Measurements from ENCODE around the gene GAL3ST1.

Gene GAL3ST1

GRCh38 chr22:30513462-30513861 lies 61.0 kb downstream of the GAL3ST1 start:
- Histone ChIP-seq H3K9me3 (ENCODE audit: control insufficient read depth, insufficient read depth, low read length) (no peaks in the 10 kb centered on the region; the same call in 1 of the 2 replicates), H3K27ac (ENCODE audit: low read depth, low read length) (no peak overlapping the region), H3K79me2 (ENCODE audit: control insufficient read depth, low read length) (no peaks in the 10 kb centered on the region), H4K20me1 (ENCODE audit: control insufficient read depth, insufficient read depth, low read depth, low read length) (no peaks in the 10 kb centered on the region), H3K9me2 (replicated peaks; ENCODE audit: control insufficient read depth, low read length) (no peaks in the 10 kb centered on the region), H3K4me2 (ENCODE audit: low read length) (no peak overlapping the region), H3K36me3 (ENCODE audit: control insufficient read depth, low read length) (no peaks in the 10 kb centered on the region), H3K27me3 (ENCODE audit: control insufficient read depth, low read length) (no peaks in the 10 kb centered on the region), H3K4me1 (ENCODE audit: control insufficient read depth, low read length) (no peaks in the 10 kb centered on the region), H3F3A (ENCODE audit: control insufficient read depth, insufficient read depth) (no peaks in the 10 kb centered on the region), H3K4me3 (ENCODE audit: low read length) (no peak overlapping the region)
- TF ChIP-seq, protein P1, sequence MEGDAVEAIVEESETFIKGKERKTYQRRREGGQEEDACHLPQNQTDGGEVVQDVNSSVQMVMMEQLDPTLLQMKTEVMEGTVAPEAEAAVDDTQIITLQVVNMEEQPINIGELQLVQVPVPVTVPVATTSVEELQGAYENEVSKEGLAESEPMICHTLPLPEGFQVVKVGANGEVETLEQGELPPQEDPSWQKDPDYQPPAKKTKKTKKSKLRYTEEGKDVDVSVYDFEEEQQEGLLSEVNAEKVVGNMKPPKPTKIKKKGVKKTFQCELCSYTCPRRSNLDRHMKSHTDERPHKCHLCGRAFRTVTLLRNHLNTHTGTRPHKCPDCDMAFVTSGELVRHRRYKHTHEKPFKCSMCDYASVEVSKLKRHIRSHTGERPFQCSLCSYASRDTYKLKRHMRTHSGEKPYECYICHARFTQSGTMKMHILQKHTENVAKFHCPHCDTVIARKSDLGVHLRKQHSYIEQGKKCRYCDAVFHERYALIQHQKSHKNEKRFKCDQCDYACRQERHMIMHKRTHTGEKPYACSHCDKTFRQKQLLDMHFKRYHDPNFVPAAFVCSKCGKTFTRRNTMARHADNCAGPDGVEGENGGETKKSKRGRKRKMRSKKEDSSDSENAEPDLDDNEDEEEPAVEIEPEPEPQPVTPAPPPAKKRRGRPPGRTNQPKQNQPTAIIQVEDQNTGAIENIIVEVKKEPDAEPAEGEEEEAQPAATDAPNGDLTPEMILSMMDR (IDR thresholded peaks at IDR 0.05; ENCODE audit: low read depth, low read length, poor library complexity, severe bottlenecking), result no peak

DNA sequence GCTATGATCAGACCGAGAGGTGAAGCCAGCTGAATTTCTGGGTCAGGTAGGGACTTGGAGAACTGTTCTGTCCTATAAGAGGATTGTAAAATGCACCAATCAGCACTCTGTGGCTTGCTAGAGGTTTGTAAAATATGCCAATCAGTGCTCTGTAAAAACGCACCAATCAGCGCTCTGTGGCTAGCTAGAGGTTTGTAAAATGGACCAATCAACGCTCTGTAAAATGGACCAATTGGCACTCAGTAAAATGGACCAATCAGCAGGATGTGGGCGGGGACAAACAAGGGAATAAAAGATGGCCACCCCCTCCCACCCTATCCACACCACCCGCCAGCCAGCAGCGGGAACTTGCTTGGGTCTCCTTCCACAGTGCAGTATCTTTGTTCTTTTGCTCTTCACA lies 62.6 kb downstream of the GAL3ST1 start:
- no peak for TF ChIP-seq EZH2phosphoT487 (IDR thresholded peaks at IDR 0.05; ENCODE audit: borderline replicate concordance, low read length)
- TF ChIP-seq, protein P1 (IDR thresholded peaks at IDR 0.05; ENCODE audit: low read depth, low read length, poor library complexity, severe bottlenecking), result no peak
- H3K27me3 ChIP-seq (ENCODE audit: control insufficient read depth, low read length), result no peaks in the 10 kb centered on the region
- no peaks in the 10 kb centered on the region for H4K20me1 ChIP-seq (ENCODE audit: control insufficient read depth, insufficient read depth, low read depth, low read length)
- H3F3A ChIP-seq (ENCODE audit: control insufficient read depth, insufficient read depth), result no peaks in the 10 kb centered on the region
- H3K4me3 ChIP-seq (ENCODE audit: low read length), result no peak overlapping the region
- no peaks in the 10 kb centered on the region for H3K79me2 ChIP-seq (ENCODE audit: control insufficient read depth, low read length)
- H3K9me2 ChIP-seq (replicated peaks; ENCODE audit: control insufficient read depth, low read length), result no peaks in the 10 kb centered on the region
- H3K36me3 ChIP-seq (ENCODE audit: control insufficient read depth, low read length), result no peaks in the 10 kb centered on the region
- no peaks in the 10 kb centered on the region for H3K4me1 ChIP-seq (ENCODE audit: control insufficient read depth, low read length)
- H3K4me2 ChIP-seq (ENCODE audit: low read length), result no peak overlapping the region
- H3K27ac ChIP-seq (ENCODE audit: low read depth, low read length), result no peak overlapping the region
- H3K9me3 ChIP-seq (ENCODE audit: control insufficient read depth, insufficient read depth, low read length), result no peaks in the 10 kb centered on the region; the same call in 1 of the 2 replicates

DNA sequence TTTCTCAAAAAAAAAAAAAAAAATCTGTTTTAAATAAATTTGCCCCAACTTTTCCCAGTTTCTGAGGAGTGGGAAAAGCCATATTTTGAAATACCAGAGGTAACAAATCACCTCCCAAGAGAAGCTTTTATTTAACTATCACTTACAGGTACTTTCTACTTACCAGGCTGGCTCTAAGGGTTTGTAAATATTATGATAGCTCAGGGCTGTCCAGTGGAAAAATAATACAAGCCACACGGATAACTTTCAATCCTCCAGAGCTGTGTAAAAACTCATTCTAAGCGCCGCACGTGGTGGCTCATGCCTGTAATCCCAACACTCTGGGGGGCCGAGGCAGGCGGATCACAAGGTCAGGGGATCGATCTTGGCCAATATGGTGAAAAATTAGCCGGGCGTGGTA lies 63.4 kb downstream of the GAL3ST1 start:
- Histone ChIP-seq H3K27me3 (ENCODE audit: control insufficient read depth, low read length) (no peaks in the 10 kb centered on the region), H3F3A (ENCODE audit: control insufficient read depth, insufficient read depth) (no peaks in the 10 kb centered on the region), H3K9me2 (replicated peaks; ENCODE audit: control insufficient read depth, low read length) (no peaks in the 10 kb centered on the region), H3K9me3 (ENCODE audit: control insufficient read depth, insufficient read depth, low read length) (no peaks in the 10 kb centered on the region; the same call in 1 of the 2 replicates), H3K36me3 (ENCODE audit: control insufficient read depth, low read length) (no peaks in the 10 kb centered on the region), H3K4me2 (ENCODE audit: low read length) (no peak overlapping the region), H3K79me2 (ENCODE audit: control insufficient read depth, low read length) (no peaks in the 10 kb centered on the region), H3K4me3 (ENCODE audit: low read length) (no peak overlapping the region), H3K27ac (ENCODE audit: low read depth, low read length) (no peak overlapping the region), H4K20me1 (ENCODE audit: control insufficient read depth, insufficient read depth, low read depth, low read length) (no peaks in the 10 kb centered on the region), H3K4me1 (ENCODE audit: control insufficient read depth, low read length) (no peaks in the 10 kb centered on the region)
- TF ChIP-seq, protein P1 (IDR thresholded peaks at IDR 0.05; ENCODE audit: low read depth, low read length, poor library complexity, severe bottlenecking), result no peak
- TF ChIP-seq EZH2phosphoT487 (IDR thresholded peaks at IDR 0.05; ENCODE audit: borderline replicate concordance, low read length), result no peak

GRCh38 chr22:30508216-30508615 lies 66.2 kb downstream of the GAL3ST1 start:
- Histone ChIP-seq H3K9me3 (ENCODE audit: control insufficient read depth, insufficient read depth, low read length) (no peaks in the 10 kb centered on the region; the same call in 1 of the 2 replicates), H4K20me1 (ENCODE audit: control insufficient read depth, insufficient read depth, low read depth, low read length) (no peaks in the 10 kb centered on the region), H3K36me3 (ENCODE audit: control insufficient read depth, low read length) (no peaks in the 10 kb centered on the region), H3F3A (ENCODE audit: control insufficient read depth, insufficient read depth) (no peaks in the 10 kb centered on the region), H3K27ac (ENCODE audit: low read depth, low read length) (no peak overlapping the region), H3K4me3 (ENCODE audit: low read length) (no peak overlapping the region), H3K4me1 (ENCODE audit: control insufficient read depth, low read length) (no peaks in the 10 kb centered on the region), H3K9me2 (replicated peaks; ENCODE audit: control insufficient read depth, low read length) (no peaks in the 10 kb centered on the region), H3K79me2 (ENCODE audit: control insufficient read depth, low read length) (no peaks in the 10 kb centered on the region), H3K27me3 (ENCODE audit: control insufficient read depth, low read length) (no peaks in the 10 kb centered on the region), H3K4me2 (ENCODE audit: low read length) (no peak overlapping the region)
- TF ChIP-seq, protein P1 (IDR thresholded peaks at IDR 0.05; ENCODE audit: low read depth, low read length, poor library complexity, severe bottlenecking), result no peak
- no peak for TF ChIP-seq EZH2phosphoT487 (IDR thresholded peaks at IDR 0.05; ENCODE audit: borderline replicate concordance, low read length)
